NCI-H510A treated with DMSO at 0.1 percent for 48 hours (cell line): ENCODE measurements around the gene MMS19.
A peak's percentile ranks its signal among the peaks of the same experiment; 100 is the strongest.

Source experiments
- DNase-seq: peaks from one replicate; lab custom pipeline; 2025; lab: John Stamatoyannopoulos, UW

The MMS19 gene

GRCh38 chr10:97464226-97464625, 34.0 kb downstream of the MMS19 start:
- no peak for DNase-seq

- DNase-seq, result peak; percentile 89
Observed at GRCh38 chr10:97463363-97464132, 34.7 kb downstream of the MMS19 start.

- no peak for DNase-seq
Observed at GRCh38 chr10:97462309-97462708, 35.9 kb downstream of the MMS19 start.

- no peak for DNase-seq
Observed at GRCh38 chr10:97459933-97460332, 38.3 kb downstream of the MMS19 start.

GRCh38 chr10:97459111-97459510, 39.1 kb downstream of the MMS19 start:
- no peak for DNase-seq

- no peak for DNase-seq
Observed at GRCh38 chr10:97456686-97457065, 41.5 kb downstream of the MMS19 start.

- DNase-seq, result no peak
Observed at GRCh38 chr10:97456034-97456685, 42.1 kb downstream of the MMS19 start.

- DNase-seq, result peak; percentile 18
Observed at GRCh38 chr10:97454330-97455036, 43.7 kb downstream of the MMS19 start.

GRCh38 chr10:97452352-97452751, 45.9 kb downstream of the MMS19 start:
- DNase-seq, result no peak

- no peak for DNase-seq
Observed at GRCh38 chr10:97451605-97452004, 46.6 kb downstream of the MMS19 start.

- DNase-seq, result no peak
Observed at GRCh38 chr10:97450828-97451227, 47.4 kb downstream of the MMS19 start.

- peak; percentile 96 for DNase-seq
Observed at GRCh38 chr10:97445722-97446639, 52.2 kb downstream of the MMS19 start, which contains the start of the genes EXOSC1 and ZDHHC16. Gene EXOSC1, minus strand, starts transcription at chr10:97446006. Its CDS starts 21 bp downstream, at chr10:97445985. Gene ZDHHC16, plus strand, starts transcription at chr10:97446175. Its CDS starts 5,501 bp downstream, at chr10:97451676.

- DNase-seq, result no peak
Observed at GRCh38 chr10:97445357-97445721, 52.9 kb downstream of the MMS19 start.

- DNase-seq, result no peak
Observed at GRCh38 chr10:97444212-97444611, 54.0 kb downstream of the MMS19 start.

- no peak for DNase-seq
Observed at GRCh38 chr10:97442277-97442676, 55.9 kb downstream of the MMS19 start.

- DNase-seq, result no peak
Observed at GRCh38 chr10:97435211-97435610, 63.0 kb downstream of the MMS19 start.

- no peak for DNase-seq
Observed at GRCh38 chr10:97434557-97434956, 63.7 kb downstream of the MMS19 start.

- DNase-seq, result no peak
Observed at GRCh38 chr10:97434055-97434454, 64.2 kb downstream of the MMS19 start.

- DNase-seq, result no peak
Observed at GRCh38 chr10:97428572-97428981, 69.6 kb downstream of the MMS19 start.

- peak; percentile 49 for DNase-seq
Observed at GRCh38 chr10:97427571-97428179, 70.5 kb downstream of the MMS19 start.
